Vagina (tissue), 2 donors: ENCODE data around the gene DNMT1.

ENCODE experiments used
- POLR2A ChIP-seq, 2 donors: fragments of 450-650 bp; IDR thresholded peaks; one replicate each; pipeline ENCODE4 v1.6.1; 2017; ENCODE audit warnings: antibody characterized with exemption in 2 of 2, mild to moderate bottlenecking in 2 of 2, moderate library complexity in 2 of 2
- POLR2AphosphoS5 ChIP-seq, 2 donors: sonication (generic); formaldehyde crosslinking; IDR thresholded peaks; one replicate each; pipeline ENCODE4 v1.9.0; 2017; ENCODE audit warnings: antibody characterized with exemption in 2 of 2, mild to moderate bottlenecking in 2 of 2, low read depth in 1 of 2; ENCODE audit not compliant: insufficient read depth in 1 of 2
- TF ChIP-seq, protein P1 (sequence below), 3 experiments: fragments of 450-650 bp in 2 of 3; fragments of 200-600 bp in 1 of 3; sonication (generic) in 1 of 3; IDR thresholded peaks; one replicate each; pipeline ENCODE4 v1.5.1; 2017 to 2019; ENCODE audit warnings: antibody characterized with exemption in 3 of 3, mild to moderate bottlenecking in 2 of 3, moderate library complexity in 2 of 3

DNA sequence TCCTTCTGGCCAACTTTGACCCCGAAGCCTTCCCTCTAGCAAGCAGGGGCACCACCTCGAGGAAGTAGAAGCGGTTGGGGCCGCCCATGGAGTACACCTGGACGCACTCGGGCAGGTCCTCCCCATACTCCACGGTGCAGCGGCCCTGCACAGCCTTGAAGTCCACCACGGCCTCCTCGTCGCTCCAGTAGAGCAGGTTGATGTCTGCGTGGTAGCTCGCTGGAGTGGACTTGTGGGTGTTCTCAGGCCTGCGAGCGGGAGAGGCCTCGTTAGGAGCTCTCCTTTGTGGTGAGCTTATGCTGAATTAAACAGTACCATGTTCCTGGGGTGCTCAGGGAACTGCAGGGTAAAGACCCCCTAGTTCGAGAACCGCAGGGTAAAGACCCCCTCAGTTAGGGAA is 52.8 kb downstream of the DNMT1 start:
- TF ChIP-seq, protein P1, sequence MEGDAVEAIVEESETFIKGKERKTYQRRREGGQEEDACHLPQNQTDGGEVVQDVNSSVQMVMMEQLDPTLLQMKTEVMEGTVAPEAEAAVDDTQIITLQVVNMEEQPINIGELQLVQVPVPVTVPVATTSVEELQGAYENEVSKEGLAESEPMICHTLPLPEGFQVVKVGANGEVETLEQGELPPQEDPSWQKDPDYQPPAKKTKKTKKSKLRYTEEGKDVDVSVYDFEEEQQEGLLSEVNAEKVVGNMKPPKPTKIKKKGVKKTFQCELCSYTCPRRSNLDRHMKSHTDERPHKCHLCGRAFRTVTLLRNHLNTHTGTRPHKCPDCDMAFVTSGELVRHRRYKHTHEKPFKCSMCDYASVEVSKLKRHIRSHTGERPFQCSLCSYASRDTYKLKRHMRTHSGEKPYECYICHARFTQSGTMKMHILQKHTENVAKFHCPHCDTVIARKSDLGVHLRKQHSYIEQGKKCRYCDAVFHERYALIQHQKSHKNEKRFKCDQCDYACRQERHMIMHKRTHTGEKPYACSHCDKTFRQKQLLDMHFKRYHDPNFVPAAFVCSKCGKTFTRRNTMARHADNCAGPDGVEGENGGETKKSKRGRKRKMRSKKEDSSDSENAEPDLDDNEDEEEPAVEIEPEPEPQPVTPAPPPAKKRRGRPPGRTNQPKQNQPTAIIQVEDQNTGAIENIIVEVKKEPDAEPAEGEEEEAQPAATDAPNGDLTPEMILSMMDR (IDR thresholded peaks at IDR 0.05): no peak
- no peak for TF ChIP-seq POLR2A (IDR thresholded peaks at IDR 0.05)
- no peak for TF ChIP-seq POLR2AphosphoS5 (IDR thresholded peaks at IDR 0.05; ENCODE audit: insufficient read depth in 1 of 2, low read depth in 1 of 2)
